HG03469 (cell line): Measurements from ENCODE around the gene TMEM164.
"Not testable (repeated sequence)": the region's sequence is repeated elsewhere in the genome, so short reads cannot be mapped to it uniquely, and the experiment has no call there.

Experiments used
- ATAC-seq: cut with Tn5 transposase; IDR thresholded peaks from one replicate; pipeline ENCODE4 v1.9.1; 2021; ENCODE audit warnings: mild to moderate bottlenecking, moderate library complexity, moderate number of reproducible peaks; ENCODE audit not compliant: unreplicated experiment

Gene TMEM164

DNA sequence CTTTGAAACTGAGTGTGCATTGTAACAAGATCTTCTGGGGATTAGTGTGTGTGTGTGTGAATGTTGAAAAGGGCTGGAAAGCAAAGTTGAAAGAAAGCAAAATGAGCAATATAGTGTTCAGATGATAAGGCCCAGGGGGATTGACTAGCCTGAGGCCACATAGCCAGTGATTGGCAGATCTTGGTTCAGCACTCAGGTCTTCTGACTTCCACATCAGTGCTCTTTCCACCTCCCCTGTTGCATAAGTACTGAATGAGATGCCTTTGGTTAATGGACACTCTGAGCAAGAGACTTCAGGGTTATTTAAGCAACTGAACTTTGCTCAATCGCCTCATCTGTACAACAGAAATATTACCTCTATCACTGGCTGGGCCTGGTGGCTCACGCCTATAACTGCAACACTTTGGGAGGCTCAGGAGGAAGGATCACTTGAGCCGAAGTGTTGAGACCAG, 120.4 kb downstream of the TMEM164 start:
- no peak for ATAC-seq

DNA sequence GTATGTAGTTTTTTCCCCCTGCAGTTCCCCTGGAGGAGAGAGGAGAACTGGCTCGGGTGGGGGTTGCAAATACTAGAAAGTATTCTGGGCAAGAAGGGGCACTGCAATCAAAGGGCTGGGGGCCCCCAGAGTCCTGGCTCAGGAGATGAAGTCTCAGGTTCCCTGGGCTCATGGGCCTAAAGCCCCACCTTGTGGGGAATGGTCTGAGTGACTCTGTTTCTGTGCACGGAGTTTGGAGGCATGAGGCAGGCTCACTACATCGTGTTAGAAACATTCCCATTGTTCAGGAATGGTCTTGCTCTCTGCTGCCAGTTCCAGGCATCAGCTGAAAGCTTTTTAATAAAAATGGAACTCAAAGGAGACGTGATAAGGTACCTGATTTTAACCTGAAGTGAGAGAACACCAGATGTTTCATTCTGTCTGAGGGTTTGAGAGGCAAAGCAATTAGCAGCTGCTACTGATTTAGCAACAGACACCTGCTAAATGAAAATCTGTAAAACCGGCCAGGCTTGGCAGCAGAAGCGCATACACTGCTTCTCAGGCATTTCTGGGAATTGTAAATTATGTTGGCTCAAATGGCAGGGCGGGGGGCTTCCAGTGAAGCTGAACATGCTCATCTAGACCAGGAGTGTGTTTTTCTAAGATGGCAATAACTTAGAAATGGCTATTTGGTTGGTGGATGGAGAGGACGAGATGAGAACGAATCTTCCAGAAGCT, 122.7 kb downstream of the TMEM164 start:
- no peak for ATAC-seq

DNA sequence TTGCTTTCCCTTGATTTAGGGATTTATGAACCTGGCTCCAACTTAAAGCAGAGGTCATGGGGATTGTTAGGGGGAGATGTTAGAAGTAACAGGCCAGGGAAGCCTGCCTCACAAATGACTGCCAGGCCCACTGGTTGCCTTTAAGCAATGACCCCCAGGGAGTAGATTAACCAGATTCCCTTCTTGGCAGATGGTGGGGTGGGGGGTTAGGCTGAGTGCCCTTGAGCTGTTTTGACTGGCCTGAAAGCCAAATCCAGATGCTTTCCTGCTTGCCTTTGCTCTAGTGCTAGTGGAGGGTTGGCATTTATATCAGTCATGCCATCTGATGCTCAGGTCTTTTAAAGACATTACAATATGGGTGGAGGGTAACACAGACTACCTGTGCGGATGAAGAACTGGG, 128.1 kb downstream of the TMEM164 start:
- no peak for ATAC-seq

DNA sequence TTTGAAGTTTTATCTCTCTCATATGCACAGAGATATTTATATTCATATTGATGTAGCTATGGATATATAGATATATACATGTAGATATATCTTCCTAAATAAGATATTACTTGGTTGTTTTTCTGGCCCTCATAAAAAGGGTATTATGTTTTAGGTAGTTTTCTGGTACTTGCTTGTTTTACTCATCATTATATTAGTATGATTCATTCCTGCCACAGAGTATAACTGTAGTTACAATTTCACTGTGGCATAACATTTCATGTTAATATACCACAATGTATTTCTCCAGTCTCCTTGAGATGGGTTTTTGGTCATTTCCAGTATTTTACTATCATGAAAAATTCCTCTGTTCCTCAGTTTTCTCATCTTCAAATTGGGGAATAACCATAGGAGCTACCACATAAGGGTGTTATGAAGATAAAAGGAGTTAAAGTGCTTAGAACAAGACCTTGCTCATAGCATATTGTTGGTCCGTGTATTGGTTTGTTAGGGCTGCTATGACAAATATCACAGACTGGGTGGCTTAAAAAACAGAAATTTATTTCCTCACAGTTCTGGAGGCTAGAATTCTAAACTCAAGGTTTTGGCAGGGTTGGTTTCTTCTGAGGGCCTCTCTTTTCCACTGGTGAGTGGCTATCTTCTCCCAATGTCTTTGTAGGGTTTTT, 129.7 kb downstream of the TMEM164 start:
- ATAC-seq = no peak

DNA sequence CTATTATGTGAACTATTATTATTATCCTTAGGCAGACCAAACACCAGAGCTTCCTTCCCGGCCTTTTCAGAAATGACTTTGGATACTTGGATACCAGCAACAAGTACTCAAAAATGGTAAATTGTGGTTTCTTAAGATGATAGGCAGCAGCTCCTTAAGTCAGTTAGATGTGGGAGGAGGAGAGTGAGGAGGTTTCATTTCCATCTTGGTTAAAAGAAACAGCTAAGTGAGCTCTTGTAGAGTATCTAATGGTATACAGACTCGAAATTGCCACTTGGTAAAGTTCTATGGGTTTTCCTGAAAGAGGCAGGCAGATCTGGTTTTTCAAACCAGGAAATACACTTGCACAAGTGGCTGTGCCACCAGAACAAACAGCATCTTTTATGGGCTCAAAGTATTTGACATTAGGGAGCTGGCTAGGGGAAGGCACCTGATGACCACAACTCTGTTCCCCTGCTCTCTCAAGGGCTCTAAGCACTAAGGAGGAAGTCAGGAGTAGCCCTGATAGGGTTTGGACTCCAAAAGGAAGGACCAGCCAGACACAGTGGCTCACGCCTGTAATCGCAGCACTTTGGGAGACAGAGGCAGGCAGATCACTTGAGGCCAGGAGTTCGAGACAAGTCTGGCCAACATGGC, 130.9 kb downstream of the TMEM164 start:
- ATAC-seq = no peak

DNA sequence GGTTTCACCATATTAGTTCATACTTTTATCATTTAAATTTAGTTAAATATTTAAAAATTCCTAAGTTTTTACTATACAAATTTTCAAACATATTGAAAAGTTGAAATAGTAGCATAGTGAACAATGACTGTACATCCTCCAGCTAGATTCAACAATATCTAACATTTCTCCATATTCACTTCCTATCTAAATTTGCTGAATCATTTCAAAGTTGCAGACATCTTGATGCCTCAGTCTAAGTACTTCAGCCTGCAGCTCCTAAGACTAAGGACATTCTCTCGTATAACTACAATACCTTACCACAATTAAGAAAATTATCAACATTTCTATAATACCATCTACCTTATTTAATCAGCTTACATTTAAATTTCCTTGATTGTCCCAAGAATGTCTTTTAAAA, 132.7 kb downstream of the TMEM164 start:
- ATAC-seq = no peak

DNA sequence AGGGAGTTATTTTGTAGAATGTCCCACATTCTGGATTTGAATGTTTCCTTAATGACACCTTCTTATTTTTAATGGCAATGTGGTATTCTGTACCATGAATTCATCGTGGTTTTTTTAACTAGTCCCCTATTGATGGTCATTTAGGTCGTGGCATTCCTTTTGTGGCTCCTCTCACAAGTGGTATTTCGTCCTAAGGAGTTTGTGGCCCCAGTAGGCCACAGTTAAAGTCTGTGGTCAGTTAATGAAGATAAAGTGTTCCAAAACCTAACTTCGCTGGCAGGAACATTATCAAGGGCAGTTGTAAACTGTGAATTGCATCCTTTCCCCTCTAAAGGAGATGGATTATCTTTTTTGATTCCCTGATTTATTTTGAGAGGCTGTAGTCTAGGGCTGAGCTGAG, 133.2 kb downstream of the TMEM164 start:
- ATAC-seq = no peak

DNA sequence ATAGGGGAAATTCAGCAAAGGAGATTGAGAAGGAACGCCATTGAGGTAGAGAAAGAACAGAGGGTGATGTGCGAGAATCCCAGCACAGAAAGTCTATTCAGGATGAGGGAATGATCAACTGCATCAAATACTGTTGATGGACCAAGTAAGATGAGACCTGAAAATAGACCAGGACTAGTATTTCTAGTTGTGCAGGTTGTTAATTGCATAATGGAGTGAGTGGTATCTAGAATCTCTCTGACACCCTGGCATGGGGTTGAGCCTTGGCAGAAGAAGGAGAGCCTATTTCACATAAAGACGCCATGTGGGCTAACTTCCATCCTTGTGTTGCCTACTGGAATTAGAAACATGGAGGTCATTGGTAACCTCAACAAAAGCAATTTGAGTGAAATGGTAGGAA, 135.6 kb downstream of the TMEM164 start:
- no peak for ATAC-seq

DNA sequence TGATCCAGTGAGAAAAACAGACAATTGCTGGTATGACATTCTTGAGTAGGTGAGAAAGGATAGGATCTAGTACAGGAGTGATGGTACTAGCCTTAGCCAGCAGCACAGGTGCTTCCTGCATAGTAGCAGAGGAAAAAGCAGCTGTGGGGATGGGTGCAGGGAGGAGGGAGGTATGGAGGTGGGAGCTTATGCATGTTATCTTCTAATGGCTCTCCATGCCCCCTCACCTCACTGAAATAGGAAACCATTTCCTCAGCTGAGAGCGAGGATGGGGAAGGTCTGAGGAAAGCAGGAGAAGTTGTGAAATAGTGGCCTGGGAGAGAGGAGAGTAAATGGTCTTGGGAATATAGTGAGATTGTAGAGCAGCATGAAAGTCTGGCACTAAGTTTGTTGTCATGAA, 136.3 kb downstream of the TMEM164 start:
- no peak for ATAC-seq

DNA sequence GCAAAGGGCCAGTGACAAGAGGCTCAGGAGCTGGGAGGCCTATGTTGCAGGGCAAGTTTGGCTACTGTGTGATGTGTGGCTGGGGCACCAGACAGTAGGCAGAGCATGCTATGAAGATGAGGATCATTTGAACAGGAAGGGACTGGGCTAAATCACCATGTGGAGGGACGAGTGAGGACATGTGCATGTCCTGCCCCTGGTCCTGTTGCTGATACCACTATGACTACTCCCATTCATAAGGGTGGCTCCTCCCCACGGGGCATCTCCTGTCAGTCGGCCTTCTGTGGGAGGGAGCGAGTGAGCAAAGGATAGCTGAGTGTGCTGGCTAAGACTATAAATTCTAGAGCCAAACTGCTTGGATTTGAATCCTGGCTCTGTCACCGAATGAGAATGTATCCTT, 139.2 kb downstream of the TMEM164 start:
- ATAC-seq = no peak

DNA sequence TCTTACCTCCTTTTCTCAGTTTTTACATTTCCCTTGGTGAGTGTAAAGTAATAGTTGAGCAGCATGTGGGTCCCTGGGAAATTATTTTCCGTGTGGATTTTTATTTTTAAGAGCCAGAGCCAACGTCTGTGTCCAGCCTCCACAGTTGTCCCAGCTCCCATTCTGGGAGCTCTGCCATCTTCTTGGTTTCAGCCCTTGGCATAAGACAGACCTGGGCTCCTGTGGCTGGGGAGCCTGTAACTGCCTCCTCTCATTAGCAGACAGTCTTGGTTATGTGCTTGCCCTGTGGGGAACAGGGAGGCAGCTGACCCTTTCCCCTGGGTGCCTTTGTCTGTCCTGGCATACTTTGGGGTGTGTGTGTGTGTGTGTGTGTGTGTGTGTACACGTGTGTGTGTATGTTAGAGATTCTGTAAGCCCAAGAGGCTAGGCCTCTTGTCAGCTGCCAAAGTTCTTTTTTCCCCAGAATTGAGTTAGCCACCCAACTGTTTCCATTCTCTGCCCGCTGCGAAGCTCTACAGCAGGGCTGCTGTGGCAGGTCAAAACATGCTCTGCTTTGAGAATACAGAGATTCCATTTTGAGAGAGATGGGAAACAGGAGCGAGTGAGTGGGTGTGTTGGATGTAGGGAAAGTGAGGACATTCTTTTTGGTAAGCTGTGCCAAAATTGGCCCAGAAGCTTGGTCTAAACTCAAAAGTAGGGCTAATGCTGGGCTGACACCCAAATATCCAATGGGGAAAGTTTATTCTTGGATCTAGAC, 140.7 kb downstream of the TMEM164 start:
- no peak for ATAC-seq

DNA sequence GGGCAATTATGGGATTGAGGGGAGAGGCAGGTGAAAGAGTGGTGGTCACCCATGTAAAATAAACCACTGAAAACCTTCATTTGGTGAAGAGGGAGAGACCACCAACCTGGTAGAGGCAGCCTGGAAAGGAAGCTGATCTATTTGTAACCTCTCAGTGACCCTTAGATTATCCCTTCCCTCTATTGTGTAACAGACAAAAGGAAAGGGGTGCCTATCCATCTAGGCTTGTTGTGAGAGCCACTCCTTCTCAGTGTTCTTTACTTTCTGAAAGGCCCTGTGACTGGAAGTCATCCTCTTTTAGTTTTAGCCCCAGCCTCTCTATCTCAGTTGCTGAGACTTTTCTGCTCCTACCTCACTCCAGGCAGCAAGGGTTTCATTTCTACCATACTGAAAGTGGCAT, 142.4 kb downstream of the TMEM164 start:
- no peak for ATAC-seq

DNA sequence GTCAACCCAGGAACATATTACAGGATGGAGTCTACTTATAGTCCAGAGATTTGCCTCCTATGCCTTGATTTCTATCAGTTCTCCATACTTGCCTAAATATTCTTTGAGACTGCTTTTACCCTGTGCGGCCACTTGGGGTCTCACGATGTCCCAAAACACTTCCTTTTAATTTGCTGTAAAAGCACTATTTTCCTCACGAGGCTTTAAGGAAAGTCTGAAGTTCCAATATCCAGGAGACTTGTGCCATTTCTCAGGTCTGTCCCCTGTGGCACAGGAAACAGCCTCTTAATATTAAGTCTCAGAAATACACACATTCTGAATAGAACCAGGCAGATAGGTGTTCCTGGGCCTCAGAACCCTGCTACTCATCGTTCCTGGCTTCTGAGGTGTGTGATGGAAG, 142.9 kb downstream of the TMEM164 start:
- ATAC-seq = peak; percentile 48

DNA sequence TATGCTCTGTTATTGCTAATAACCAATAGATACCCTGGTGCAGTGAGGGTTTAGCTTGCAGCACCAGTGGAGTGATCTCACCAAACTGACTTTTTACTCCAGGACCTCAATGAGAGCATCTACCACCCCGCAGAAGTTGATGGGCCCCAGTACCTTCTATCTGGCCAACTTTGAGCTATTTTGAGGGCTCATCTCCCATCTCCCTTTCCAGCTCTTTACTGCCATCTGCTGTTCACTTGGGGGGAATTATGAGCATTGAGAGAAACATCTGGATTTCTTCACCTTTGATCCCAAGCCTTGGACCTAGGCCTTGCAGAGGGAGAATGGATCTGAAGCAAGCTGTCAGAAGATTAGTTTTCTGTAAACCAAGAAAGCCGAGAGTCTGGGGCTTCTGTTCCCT, 143.6 kb downstream of the TMEM164 start:
- no peak for ATAC-seq

DNA sequence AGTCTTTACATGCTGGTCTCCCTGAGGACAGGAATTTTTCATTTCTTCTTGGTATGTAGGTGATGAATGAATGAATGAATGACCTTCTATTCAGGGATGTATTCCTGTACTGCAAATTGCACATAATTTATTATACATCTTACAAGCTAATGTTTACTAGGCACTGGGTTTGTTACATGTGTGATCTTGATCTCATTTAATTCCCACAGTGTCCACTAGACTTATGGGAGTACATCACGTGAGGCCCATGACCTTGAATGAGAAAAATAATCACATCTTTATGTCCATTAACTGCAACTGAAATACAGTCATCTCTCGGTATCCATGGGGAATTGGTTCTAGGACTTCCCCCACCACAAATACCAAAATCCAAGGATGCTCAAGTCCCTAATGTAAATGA, 150.3 kb downstream of the TMEM164 start:
- ATAC-seq = no peak

DNA sequence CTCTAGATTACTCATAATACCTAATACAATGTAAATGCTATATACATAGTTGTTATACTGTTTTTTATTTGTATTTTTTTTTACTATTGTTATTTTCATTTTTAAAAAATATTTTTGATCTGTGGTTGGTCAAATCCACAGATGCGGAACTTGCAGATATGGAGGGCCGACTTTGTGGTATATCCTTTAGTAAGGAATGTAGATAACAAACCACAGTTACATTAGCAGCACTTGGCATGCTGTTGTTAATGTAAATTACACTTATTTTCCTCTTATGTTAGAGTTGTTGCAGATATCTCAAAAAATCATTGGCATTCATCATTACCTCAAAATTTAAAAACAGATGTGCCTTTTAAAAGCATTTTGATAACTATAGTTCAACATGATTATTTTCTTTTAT, 151.0 kb downstream of the TMEM164 start:
- ATAC-seq = no peak

DNA sequence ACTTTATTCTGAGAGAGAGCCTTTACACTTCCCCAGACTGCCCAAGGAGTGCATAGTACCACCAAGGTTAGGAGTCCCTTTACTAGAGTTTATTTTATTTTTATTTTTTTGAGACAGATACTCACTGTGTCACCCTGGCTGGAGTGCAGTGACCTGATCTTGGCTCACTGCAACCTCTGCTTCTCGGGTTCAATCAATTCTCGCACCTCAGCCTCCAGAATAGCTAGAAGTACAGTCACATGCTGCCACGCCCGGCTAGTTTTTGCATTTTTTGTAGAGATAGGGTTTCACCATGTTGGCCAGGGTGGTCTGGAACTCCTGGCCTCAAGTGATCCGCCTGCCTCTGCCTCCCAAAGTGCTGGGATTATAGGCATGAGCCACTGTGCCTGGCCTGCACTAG, 151.4 kb downstream of the TMEM164 start:
- ATAC-seq = not testable (repeated sequence)

DNA sequence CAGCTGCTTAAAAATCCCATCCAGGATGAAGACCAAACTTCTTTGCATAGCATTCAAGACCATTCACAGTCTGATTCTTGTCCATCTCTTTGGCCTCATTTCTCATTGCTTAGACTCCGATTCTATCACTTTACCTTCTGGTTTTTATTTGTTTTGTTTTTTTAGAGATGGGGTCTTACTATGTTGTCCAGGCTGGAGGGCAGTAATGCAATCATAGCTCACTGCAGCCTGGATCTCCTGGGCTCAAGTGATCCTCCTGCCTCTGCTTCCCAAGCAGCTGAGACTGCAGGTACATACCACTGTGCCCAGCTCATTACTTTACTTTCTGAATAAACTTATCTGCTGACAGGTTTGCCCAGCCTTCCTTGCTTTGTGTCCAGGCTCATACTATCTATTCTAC, 152.8 kb downstream of the TMEM164 start:
- no peak for ATAC-seq

DNA sequence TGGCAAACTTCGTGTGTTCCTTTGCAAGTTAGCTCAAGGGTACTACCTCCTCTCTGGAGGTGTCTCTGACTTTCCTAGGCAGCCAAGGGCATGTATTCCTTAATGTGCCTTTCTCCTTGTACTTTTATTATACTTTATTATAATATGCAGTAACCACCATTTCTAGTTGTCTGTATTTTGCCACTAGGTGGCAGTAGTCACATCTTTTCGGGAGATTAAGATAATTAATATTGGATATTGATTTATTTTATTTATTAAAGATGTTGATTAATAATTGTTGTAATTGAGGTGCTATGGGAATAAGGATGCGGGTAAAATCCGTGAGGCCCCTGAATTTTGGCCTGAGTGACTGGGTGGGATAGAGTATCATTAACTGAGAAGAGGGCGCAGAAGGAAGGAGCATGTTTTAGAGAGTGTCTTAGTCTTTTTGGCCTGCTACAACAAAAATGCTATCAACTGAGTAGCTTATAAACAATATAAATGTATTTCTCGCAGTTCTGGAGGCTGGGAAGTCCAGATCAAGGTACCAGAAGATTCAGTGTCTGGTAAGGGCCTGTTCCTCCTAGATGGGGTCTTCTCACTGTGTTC, 153.3 kb downstream of the TMEM164 start:
- ATAC-seq = no peak

DNA sequence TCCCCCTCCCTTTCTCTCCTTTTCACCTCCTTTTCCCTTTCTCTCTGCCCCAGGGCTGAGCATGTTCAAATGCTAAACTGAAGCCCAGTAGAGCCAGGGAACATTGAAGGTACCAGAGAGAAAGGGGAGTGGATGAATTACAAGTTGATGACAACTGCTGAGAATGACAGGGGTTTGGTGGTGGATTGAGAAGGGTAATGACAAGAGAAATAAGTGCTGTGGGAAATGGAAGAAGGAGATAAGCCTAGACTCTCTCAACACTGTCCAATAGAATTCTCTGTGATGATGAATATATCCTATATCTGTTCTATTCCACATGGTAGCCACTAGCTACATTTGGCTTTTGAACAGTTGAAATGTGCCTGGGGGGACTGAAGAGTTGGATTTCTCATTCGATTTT, 154.5 kb downstream of the TMEM164 start:
- ATAC-seq = no peak

DNA sequence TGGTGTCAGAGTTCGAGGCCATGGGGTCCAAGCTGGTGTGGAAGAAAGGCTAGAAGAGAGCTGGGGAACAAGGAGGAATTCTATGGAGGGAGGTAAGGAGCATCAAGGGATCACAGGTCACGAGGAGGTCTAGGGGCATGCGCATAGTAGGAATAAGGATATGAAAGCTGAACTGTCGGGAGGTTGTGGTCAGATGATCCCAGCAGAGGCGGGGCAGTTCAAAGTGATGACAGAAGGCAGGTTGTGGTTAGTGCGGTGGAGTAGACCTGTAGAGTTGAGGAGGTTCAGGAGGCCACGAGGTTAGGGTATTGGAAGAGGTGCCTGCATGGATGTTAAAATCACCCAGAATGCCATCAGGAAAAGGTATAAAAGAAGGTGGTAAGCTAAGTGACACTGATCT, 156.3 kb downstream of the TMEM164 start:
- no peak for ATAC-seq
